Osteoblast (primary cell): ENCODE data around the gene LAMTOR4. TPM values are rescaled to one million over a fixed set of nuclear protein-coding genes. Genes with fewer than 3 reads are reported as not detected.

Source experiments
- DNase-seq: peaks from one replicate; pipeline ENCODE4 v3.0.0; 2011; ENCODE audit warnings: low spot score, mixed read lengths; ENCODE audit not compliant: insufficient read length; ENCODE audit errors: missing footprints
- H2AFZ ChIP-seq: 2 replicates; pipeline ENCODE4 v1.6.0; 2011; ENCODE audit warnings: mild to moderate bottlenecking, low read length
- H3K27ac ChIP-seq: 2 replicates; pipeline ENCODE4 v1.5.1; 2011; ENCODE audit warnings: mild to moderate bottlenecking, low read depth, low read length, moderate library complexity
- H3K27me3 ChIP-seq: 2 replicates; pipeline ENCODE4 v1.6.0; 2012; ENCODE audit warnings: mild to moderate bottlenecking, control low read depth, inconsistent platforms, low read length, moderate library complexity; ENCODE audit not compliant: insufficient read depth
- H3K36me3 ChIP-seq: 2 replicates; pipeline ENCODE4 v1.5.1; 2011; ENCODE audit warnings: mild to moderate bottlenecking, low read length, control low read depth, moderate library complexity; ENCODE audit not compliant: insufficient read depth
- H3K4me1 ChIP-seq: 2 replicates; pipeline ENCODE4 v1.5.1; 2011; ENCODE audit warnings: mild to moderate bottlenecking, low read length, control low read depth, moderate library complexity; ENCODE audit not compliant: insufficient read depth
- H3K4me2 ChIP-seq: 2 replicates; pipeline ENCODE4 v1.6.0; 2011; ENCODE audit warnings: mild to moderate bottlenecking, low read length; ENCODE audit not compliant: insufficient read depth
- H3K4me3 ChIP-seq: fragments of 200-600 bp; sonication (generic); 3 replicates; pipeline ENCODE4 v1.5.1; 2012; ENCODE audit warnings: mild to moderate bottlenecking, low read length, inconsistent platforms; ENCODE audit not compliant: insufficient read depth
- H3K79me2 ChIP-seq: 2 replicates; pipeline ENCODE4 v1.6.0; 2012; ENCODE audit warnings: mild to moderate bottlenecking, low read length, control low read depth, inconsistent platforms; ENCODE audit not compliant: insufficient read depth
- H3K9me3 ChIP-seq: 2 replicates; pipeline ENCODE4 v1.5.1; 2011; ENCODE audit warnings: low read depth, low read length, control low read depth
- H4K20me1 ChIP-seq: 2 replicates; pipeline ENCODE4 v1.6.0; 2012; ENCODE audit warnings: mild to moderate bottlenecking, low read length, control low read depth; ENCODE audit not compliant: insufficient read depth
- CTCF ChIP-seq: IDR thresholded peaks from 2 replicates; pipeline ENCODE4 v1.5.1; 2011; ENCODE audit warnings: mild to moderate bottlenecking, low read depth, low read length, moderate library complexity; ENCODE audit errors: extremely low read depth
- total RNA-seq: library from RNA; depleted of rRNA; stranded (reverse); fragments of >200 nt; gene quantifications from 2 replicates; pipeline ENCODE4 v1.2.3, GENCODE V29; 2012

Gene LAMTOR4
- total RNA-seq, 1 donor: 63.7 TPM

- peak; percentile 42 for DNase-seq
- no peaks in the 10 kb centered on the region for H3K79me2 ChIP-seq
- no peak for TF ChIP-seq CTCF
Observed at GRCh38 chr7:100170101-100170897, 21.6 kb downstream of the LAMTOR4 start.

GRCh38 chr7:100171087-100171681 lies 22.5 kb downstream of the LAMTOR4 start:
- peak; percentile 85 for DNase-seq
- Histone ChIP-seq H3K4me1 (peaks cover 9% of the 10 kb centered on the region), H3K27me3 (peaks cover 30% of the 10 kb centered on the region), H3K4me3 (peak overlapping the region; percentile 16), H3K9me3 (no peaks in the 10 kb centered on the region), H4K20me1 (no peaks in the 10 kb centered on the region), H3K79me2 (no peaks in the 10 kb centered on the region), H3K4me2 (no peak overlapping the region), H3K36me3 (no peaks in the 10 kb centered on the region), H2AFZ (no peak overlapping the region), H3K27ac (no peak overlapping the region)
- no peak for TF ChIP-seq CTCF

More at GRCh38 chr7:100170101-100170897, 21.6 kb downstream of the LAMTOR4 start:
- H3K4me1 ChIP-seq: peaks cover 9% of the 10 kb centered on the region
- H3K4me2 ChIP-seq: no peak overlapping the region
- H3K36me3 ChIP-seq: no peaks in the 10 kb centered on the region
- no peak overlapping the region for H3K27ac ChIP-seq
- H2AFZ ChIP-seq: no peak overlapping the region
- no peaks in the 10 kb centered on the region for H4K20me1 ChIP-seq
- no peak overlapping the region for H3K4me3 ChIP-seq
- no peaks in the 10 kb centered on the region for H3K9me3 ChIP-seq
- H3K27me3 ChIP-seq: peaks cover 30% of the 10 kb centered on the region

GRCh38 chr7:100171840-100172239 lies 23.1 kb downstream of the LAMTOR4 start:
- Histone ChIP-seq H3K4me3 (no peak overlapping the region), H3K27me3 (peaks cover 24% of the 10 kb centered on the region), H2AFZ (no peak overlapping the region), H3K27ac (no peak overlapping the region), H4K20me1 (no peaks in the 10 kb centered on the region), H3K9me3 (no peaks in the 10 kb centered on the region), H3K4me2 (no peak overlapping the region), H3K4me1 (peaks cover 14% of the 10 kb centered on the region), H3K36me3 (no peaks in the 10 kb centered on the region), H3K79me2 (no peaks in the 10 kb centered on the region)
- no peak for TF ChIP-seq CTCF
- peak; percentile 45 for DNase-seq

GRCh38 chr7:100173806-100174495 lies 25.2 kb downstream of the LAMTOR4 start:
- no peak overlapping the region for H3K27ac ChIP-seq
- TF ChIP-seq CTCF: no peak
- no peaks in the 10 kb centered on the region for H4K20me1 ChIP-seq
- no peaks in the 10 kb centered on the region for H3K36me3 ChIP-seq
- no peaks in the 10 kb centered on the region for H3K79me2 ChIP-seq
- peaks cover 11% of the 10 kb centered on the region for H3K27me3 ChIP-seq
- peak; percentile 58 for DNase-seq
- H3K4me2 ChIP-seq: no peak overlapping the region
- H3K4me1 ChIP-seq: peaks cover 5% of the 10 kb centered on the region
- no peak overlapping the region for H3K4me3 ChIP-seq
- no peak overlapping the region for H2AFZ ChIP-seq
- H3K9me3 ChIP-seq: no peaks in the 10 kb centered on the region
